Mononuclear cell (primary cell): ENCODE results near the gene KRIT1. TPM values are rescaled to one million over a fixed set of nuclear protein-coding genes. Genes with fewer than 3 reads are reported as not detected.
"Not testable (repeated sequence)": the region's sequence is repeated elsewhere in the genome, so short reads cannot be mapped to it uniquely, and the experiment has no call there.

ENCODE experiments used
- H3K27me3 ChIP-seq: 2 replicates; pipeline ENCODE4 v1.6.0; 2011; ENCODE audit warnings: low read length, control low read depth; ENCODE audit not compliant: insufficient read depth
- H3K4me1 ChIP-seq: 2 replicates; pipeline ENCODE4 v1.5.1; 2011; ENCODE audit warnings: mild to moderate bottlenecking, low read length, control low read depth; ENCODE audit not compliant: insufficient read depth
- H3K4me3 ChIP-seq: 2 replicates; pipeline ENCODE4 v1.5.1; 2011; ENCODE audit warnings: mild to moderate bottlenecking, low read length, moderate library complexity
- H3K9me3 ChIP-seq: 2 replicates; pipeline ENCODE4 v1.5.1; 2011; ENCODE audit warnings: low read depth, mild to moderate bottlenecking, control low read depth, low read length
- total RNA-seq: library from RNA; depleted of rRNA; stranded (reverse); fragments of >200 nt; gene quantifications from one replicate; pipeline ENCODE4 v1.2.3, GENCODE V29; 2012

KRIT1 gene
- total RNA-seq, 1 donor: 33.3 TPM

DNA sequence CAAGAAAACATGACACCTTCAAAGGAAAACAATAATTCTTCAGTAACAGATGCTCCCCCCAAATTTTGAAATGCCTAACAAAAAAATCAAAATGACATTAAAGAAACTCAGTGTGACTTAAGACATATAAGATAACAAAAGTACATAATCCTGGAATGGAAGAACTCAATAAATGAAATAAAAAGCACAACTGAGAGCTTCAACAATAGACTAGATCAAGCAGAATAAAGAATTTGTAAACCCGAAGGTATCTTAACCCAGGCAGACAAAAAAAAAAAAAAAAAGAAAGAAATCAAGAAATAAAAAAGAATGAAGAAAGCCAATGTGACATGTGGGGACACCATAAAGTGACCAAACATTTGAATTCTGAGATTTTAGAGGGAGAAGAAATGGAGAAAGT is 39.0 kb downstream of the KRIT1 start:
- no peaks in the 10 kb centered on the region for H3K4me1 ChIP-seq
- no peaks in the 10 kb centered on the region for H3K27me3 ChIP-seq
- H3K4me3 ChIP-seq: no peak overlapping the region
- peaks cover 25% of the 10 kb centered on the region for H3K9me3 ChIP-seq

DNA sequence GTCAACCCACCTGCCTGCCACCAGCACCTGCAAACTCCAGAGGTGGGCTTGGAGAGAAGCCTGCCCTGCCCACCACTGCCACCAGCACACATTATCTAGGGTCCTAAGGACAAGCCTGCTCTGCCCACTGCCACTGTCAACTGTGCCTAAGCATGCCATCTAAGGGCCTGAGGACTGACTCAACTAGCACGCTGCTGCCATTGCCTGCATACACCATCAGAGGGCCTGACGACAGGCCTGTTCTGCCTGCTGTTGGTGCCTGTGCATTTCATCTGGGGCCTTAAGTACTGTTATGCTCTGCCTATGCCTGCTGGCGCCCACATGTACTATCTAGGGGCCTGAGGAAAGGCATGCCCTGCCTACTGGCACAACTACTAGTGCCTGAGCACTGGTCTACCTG is 39.7 kb downstream of the KRIT1 start:
- Histone ChIP-seq H3K4me1 (no peaks in the 10 kb centered on the region), H3K4me3 (no peak overlapping the region), H3K27me3 (no peaks in the 10 kb centered on the region), H3K9me3 (peaks cover 25% of the 10 kb centered on the region)

DNA sequence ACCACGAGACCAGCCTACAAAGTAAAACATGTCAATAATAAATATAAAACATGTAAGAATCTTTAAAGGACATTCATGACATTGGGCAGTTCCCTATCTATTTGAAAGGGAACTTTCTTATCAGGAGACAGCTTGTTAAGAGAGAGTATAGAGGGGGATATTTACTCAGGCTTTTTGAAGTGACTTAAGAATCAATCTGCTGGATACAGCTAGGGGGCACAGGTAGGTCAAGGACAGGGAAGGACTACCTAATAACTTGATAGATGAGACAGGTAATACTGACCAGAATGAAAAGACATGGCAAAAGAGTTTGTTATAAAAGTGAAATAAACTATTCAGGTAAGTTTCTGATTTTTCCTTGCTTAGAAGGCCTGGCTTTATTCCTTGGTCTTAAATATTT is 44.9 kb downstream of the KRIT1 start:
- Histone ChIP-seq H3K27me3 (no peaks in the 10 kb centered on the region), H3K9me3 (no peaks in the 10 kb centered on the region), H3K4me1 (no peaks in the 10 kb centered on the region), H3K4me3 (no peak overlapping the region)

- no peak overlapping the region for H3K4me3 ChIP-seq
- H3K4me1 ChIP-seq: no peaks in the 10 kb centered on the region
- peaks cover 20% of the 10 kb centered on the region for H3K9me3 ChIP-seq
- H3K27me3 ChIP-seq: no peaks in the 10 kb centered on the region
Observed at GRCh38 chr7:92192326-92192725, 53.4 kb downstream of the KRIT1 start.

DNA sequence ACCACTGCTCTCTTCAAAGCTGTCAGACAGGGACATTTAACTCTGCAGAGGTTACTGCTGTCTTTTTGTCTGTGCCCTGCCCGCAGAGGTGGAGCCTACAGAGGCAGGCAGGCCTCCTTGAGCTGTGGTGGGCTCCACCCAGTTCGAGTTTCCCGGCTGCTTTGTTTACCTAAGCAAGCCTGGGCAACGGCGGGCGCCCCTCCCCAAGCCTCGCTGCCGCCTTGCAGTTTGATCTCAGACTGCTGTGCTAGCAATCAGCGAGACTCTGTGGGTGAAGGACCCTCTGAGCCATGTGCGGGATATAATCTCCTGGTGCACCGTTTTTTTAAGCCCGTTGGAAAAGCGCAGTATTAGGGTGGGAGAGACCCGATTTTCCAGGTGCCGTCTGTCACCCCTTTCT is 56.5 kb downstream of the KRIT1 start:
- not testable (repeated sequence) for H3K4me1 ChIP-seq, H3K27me3 ChIP-seq, H3K4me3 ChIP-seq
- H3K9me3 ChIP-seq: peaks cover 20% of the 10 kb centered on the region

- H3K4me3 ChIP-seq, H3K9me3 ChIP-seq, H3K27me3 ChIP-seq, H3K4me1 ChIP-seq: not testable (repeated sequence)
Observed at GRCh38 chr7:92184294-92184693, 61.4 kb downstream of the KRIT1 start.

- H3K27me3 ChIP-seq: peaks cover 11% of the 10 kb centered on the region
- no peaks in the 10 kb centered on the region for H3K9me3 ChIP-seq
- peaks cover 8% of the 10 kb centered on the region for H3K4me1 ChIP-seq
- H3K4me3 ChIP-seq: peak within 1 kb of the TSS; percentile 37
Observed at GRCh38 chr7:92178928-92179924, 66.5 kb downstream of the KRIT1 start, which contains the start of gene LRRD1. LRRD1 (minus strand) TSS chr7:92179142; CDS start chr7:92165202, 13,940 bp downstream.

DNA sequence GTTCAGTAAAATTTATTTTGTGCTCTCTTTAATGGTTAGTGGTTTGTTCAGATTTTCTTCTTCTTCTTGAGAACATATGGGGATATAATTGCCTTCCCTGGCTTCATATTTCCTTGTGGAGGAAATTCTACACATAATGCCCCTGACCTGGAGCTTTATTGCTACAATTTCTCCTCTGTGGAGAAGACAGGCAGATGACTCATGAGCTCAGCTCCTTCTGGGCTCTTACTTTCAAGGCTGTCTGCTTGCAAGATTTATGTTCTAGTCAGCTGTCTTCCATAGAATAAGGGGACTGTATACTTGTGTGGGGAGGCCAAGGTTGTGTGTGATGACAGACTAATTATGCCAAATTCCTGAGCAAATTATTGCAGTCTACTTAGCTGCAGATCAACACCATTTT is 68.4 kb downstream of the KRIT1 start:
- peaks cover 8% of the 10 kb centered on the region for H3K4me1 ChIP-seq
- H3K27me3 ChIP-seq: peaks cover 11% of the 10 kb centered on the region
- H3K9me3 ChIP-seq: no peaks in the 10 kb centered on the region
- H3K4me3 ChIP-seq: no peak overlapping the region

- not testable (repeated sequence) for H3K27me3 ChIP-seq, H3K4me3 ChIP-seq, H3K4me1 ChIP-seq, H3K9me3 ChIP-seq
Observed at GRCh38 chr7:92169529-92169928, 76.2 kb downstream of the KRIT1 start.

- Histone ChIP-seq H3K27me3 (no peaks in the 10 kb centered on the region), H3K4me3 (no peak overlapping the region), H3K9me3 (no peaks in the 10 kb centered on the region), H3K4me1 (no peaks in the 10 kb centered on the region)
Observed at GRCh38 chr7:92161271-92161670, 84.4 kb downstream of the KRIT1 start.

DNA sequence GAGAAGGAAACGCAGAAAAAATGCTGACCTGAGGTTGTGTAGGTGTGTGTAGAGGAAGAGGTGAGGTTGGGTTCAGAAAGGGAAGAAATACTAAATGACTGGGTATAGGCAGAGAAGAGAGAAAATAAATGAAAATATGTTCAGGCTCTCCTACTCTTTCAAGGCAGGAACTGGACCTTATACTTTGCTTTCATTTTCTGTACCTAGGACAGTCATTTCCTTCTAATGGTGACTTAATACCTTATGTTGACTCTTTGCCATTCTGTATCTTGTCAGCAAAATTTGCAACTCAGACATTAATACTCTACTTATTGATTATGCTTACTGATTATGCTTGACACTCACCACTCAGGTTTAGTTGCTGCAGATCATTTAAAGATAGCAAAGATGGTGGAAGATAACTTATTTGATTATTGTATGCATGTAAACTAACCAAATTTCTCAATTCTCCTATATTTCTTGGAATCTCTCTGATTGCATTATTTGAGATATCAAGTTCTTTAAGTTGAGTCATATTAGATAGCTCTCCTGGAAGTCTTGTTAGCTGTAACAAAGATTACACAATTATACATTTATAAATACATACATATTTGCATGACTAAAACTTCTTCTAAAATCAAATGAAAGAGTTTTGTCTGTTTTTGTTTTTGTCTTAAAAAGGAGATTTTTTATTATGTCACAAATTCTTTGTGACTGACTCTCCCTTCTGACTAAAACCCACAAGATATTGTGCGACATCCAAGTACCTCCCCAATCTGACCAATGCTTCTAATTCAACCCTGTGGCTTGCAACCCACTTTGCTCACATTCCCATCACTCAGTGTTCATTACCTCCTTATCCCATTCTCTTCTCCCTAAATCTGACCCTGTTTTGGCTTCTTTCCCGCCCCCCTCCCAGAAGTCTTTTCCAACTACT is 86.8 kb downstream of the KRIT1 start:
- Histone ChIP-seq H3K27me3 (no peaks in the 10 kb centered on the region), H3K9me3 (no peaks in the 10 kb centered on the region), H3K4me1 (no peaks in the 10 kb centered on the region), H3K4me3 (no peak overlapping the region)

DNA sequence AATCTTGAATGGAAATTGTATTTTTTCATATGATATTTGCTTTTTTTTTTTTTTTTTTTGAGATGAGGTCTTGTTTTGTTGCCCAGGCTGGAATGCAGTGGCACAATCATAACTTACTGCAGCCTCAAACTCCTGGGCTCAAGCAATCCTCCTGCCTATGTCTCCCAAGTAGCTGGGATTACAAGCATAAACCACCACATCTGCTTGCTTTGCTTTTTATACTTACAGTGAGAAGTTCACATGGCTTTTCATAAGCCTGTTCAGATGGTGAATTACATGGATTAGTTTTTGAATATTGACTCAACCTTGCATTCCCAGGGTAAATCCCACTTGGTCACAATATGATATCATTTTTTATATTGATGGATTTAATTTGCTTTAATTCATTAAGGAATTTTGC is 88.7 kb downstream of the KRIT1 start:
- Histone ChIP-seq H3K27me3 (no peaks in the 10 kb centered on the region), H3K9me3 (no peaks in the 10 kb centered on the region), H3K4me3 (no peak overlapping the region), H3K4me1 (no peaks in the 10 kb centered on the region)

DNA sequence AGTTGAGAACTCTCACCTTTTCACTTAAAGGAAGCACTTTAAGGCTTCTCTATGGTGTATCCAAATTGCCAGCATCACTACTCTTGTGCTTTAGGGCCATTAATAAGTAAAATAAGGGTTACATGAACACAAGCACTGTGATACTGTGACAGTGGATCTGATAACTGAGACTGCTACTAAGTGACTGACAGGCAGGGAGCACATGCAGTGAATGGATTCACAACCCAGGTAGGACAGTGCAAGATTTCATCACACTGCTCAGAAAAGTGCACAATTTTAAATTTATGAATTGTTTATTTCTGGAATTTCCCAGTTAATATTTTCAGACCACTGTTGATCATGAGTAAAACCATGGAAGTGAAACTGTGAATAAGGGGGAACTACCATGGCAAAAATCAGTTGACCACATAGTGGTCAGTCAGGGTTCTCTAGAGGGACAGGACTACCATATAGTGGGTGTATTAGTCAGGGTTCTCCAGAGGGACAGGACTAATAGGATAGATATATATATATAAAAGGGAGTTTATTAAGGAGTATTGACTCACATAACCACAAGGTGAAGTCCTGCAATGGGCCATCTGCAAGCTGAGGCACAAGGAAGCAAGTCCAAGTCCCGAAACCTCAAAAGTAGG is 90.5 kb downstream of the KRIT1 start:
- Histone ChIP-seq H3K27me3 (no peaks in the 10 kb centered on the region), H3K9me3 (no peaks in the 10 kb centered on the region), H3K4me1 (no peaks in the 10 kb centered on the region), H3K4me3 (no peak overlapping the region)

DNA sequence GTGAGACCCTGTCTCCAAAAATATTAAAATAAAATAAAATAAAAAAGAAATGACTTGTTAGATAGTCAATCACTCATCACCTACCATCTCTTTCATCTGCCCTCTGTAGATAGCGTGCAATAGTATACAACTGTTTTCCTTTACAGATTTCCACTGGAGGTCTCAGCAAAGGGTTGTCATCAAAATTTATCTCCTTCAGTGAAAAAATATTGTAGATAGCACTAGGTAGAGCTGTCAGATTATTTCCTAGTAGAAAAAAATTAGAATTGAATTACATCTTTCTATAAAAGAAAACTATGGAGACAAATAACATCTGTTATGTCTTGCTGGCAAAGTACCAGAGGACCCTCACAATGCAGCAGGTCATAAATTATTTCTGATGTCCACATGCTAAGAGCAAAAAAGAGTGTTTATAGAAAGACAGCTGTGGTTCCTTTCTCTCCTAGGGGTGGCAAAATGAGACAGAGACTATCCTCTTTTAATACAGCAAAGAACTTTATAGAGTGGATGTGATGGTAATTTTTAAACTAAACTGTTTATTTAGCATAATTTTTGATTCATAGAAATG is 95.2 kb downstream of the KRIT1 start:
- Histone ChIP-seq H3K4me1 (no peaks in the 10 kb centered on the region), H3K4me3 (no peak overlapping the region), H3K9me3 (no peaks in the 10 kb centered on the region), H3K27me3 (no peaks in the 10 kb centered on the region)
